ENCODE data around the gene CDC45.

Gene CDC45

DNA sequence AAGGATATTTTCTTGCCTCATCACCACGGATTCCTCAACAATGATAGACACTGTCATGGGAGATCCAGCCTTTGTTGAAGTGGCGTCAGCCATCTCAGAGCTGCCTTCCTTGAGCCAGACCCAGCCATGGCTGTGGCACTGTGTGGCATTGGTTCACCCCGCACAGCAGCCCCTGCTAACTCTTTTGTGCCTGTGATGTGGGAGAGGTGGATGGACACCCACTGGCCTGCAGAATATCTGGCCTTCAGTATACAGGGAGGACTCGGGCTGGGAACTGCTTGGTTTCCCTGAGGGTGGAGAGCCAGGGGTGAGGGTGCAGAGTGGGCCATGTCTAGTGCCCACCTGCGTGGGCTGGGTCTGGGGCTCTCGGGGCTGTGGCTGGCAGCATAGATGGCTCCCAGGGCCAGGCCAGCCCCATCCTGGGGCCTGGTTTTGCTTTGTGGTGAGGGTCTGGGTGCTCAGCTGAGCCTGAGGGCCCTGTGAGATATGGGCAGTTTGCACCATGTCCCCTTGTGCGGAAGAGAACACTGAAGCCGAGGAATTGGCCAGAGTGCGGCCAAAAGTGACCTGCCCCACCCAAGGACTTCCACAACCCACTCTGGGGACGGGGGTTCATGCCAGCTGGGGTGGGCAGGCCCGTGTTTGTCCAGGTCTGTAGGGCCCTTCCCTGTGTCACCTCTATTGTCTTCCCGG lies 38.3 kb downstream of the CDC45 start:
- H3K27me3 ChIP-seq (ENCODE audit: control insufficient read depth, low read length), result no peaks in the 10 kb centered on the region
- no peaks in the 10 kb centered on the region for H3K9me3 ChIP-seq (ENCODE audit: control insufficient read depth, insufficient read depth, low read length)
- H3K4me3 ChIP-seq (ENCODE audit: low read length), result no peak overlapping the region
- H3K4me2 ChIP-seq (ENCODE audit: low read length), result no peak overlapping the region
- peaks cover 57% of the 10 kb centered on the region for H3K36me3 ChIP-seq (ENCODE audit: control insufficient read depth, low read length)
- no peaks in the 10 kb centered on the region for H3K4me1 ChIP-seq (ENCODE audit: control insufficient read depth, low read length)
- TF ChIP-seq, protein P1, sequence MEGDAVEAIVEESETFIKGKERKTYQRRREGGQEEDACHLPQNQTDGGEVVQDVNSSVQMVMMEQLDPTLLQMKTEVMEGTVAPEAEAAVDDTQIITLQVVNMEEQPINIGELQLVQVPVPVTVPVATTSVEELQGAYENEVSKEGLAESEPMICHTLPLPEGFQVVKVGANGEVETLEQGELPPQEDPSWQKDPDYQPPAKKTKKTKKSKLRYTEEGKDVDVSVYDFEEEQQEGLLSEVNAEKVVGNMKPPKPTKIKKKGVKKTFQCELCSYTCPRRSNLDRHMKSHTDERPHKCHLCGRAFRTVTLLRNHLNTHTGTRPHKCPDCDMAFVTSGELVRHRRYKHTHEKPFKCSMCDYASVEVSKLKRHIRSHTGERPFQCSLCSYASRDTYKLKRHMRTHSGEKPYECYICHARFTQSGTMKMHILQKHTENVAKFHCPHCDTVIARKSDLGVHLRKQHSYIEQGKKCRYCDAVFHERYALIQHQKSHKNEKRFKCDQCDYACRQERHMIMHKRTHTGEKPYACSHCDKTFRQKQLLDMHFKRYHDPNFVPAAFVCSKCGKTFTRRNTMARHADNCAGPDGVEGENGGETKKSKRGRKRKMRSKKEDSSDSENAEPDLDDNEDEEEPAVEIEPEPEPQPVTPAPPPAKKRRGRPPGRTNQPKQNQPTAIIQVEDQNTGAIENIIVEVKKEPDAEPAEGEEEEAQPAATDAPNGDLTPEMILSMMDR (IDR thresholded peaks at IDR 0.05; ENCODE audit: low read depth, low read length, poor library complexity, severe bottlenecking), result no peak
- TF ChIP-seq EZH2phosphoT487 (IDR thresholded peaks at IDR 0.05; ENCODE audit: borderline replicate concordance, low read length), result no peak
- H3K27ac ChIP-seq (ENCODE audit: low read depth, low read length), result no peak overlapping the region
- no peaks in the 10 kb centered on the region for H4K20me1 ChIP-seq (ENCODE audit: control insufficient read depth, insufficient read depth, low read depth, low read length)
- H3K9me2 ChIP-seq (replicated peaks; ENCODE audit: control insufficient read depth, low read length), result no peaks in the 10 kb centered on the region
- H3K79me2 ChIP-seq (ENCODE audit: control insufficient read depth, low read length), result no peaks in the 10 kb centered on the region
- no peaks in the 10 kb centered on the region for H3F3A ChIP-seq (ENCODE audit: control insufficient read depth, insufficient read depth)

DNA sequence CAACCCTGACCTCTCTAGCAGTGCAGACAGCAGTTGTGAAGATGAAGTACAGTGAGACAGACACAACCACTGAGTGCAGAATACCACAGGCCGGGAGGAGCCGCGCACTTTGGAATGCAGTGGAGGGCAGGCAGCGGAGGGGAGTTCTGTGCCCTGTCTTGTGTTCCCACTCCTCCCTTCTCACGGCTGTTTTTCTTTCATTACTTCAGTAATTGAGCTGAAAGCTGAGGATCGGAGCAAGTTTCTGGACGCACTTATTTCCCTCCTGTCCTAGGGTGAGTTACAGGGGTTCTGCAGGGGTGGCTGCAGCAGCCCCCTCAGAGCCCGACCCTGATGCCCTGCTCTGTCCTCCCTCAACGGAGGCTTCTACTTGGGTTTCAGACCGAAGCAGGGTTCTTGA lies 38.9 kb downstream of the CDC45 start:
- H3K36me3 ChIP-seq (ENCODE audit: control insufficient read depth, low read length), result peaks cover 53% of the 10 kb centered on the region

DNA sequence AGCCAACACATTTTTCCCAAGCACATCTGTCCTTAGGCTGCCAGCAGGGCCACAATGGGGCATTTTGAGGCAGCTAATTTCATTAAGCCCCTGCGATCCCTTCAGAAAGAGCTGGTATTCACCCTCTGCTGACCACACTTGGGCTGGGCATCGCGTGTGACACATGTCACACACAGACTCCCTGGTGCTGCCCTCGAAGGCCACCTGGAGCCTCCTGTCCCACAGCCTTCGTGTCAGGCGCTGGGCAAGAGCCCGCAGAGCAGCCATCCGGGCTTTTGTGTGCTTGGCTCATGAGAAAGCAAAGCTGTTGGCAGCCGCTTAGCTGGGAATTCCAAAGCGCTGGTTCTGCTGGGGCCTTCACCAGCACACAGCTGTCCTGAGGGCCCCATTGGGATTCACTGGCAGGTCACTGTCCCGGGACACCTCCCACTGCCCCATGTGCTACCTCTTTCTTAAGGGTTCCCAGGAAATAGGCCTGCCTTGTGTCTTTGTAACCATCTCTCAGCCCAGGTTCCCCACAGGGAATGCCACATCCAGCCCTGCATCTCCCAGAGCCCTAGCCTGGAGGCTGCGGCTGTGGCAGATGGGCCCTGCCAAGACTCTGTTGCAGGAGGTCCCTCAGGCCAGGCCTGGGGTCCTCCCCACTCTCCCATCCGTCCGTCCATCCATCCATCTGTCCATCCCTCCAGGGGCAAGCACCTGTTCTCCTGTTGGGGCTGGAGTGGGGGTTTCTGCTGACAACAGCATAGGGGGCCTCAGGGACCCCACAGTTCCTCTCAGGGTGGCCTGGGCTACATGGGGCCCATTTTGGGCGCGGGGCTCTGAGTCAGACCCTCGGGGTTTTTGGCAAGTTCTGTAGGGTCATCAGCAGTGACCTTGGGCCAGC lies 39.6 kb downstream of the CDC45 start:
- Histone ChIP-seq H3K36me3 (ENCODE audit: control insufficient read depth, low read length) (peaks cover 47% of the 10 kb centered on the region), H3K27me3 (ENCODE audit: control insufficient read depth, low read length) (no peaks in the 10 kb centered on the region), H3K9me2 (replicated peaks; ENCODE audit: control insufficient read depth, low read length) (no peaks in the 10 kb centered on the region), H3K9me3 (ENCODE audit: control insufficient read depth, insufficient read depth, low read length) (no peaks in the 10 kb centered on the region), H3F3A (ENCODE audit: control insufficient read depth, insufficient read depth) (no peaks in the 10 kb centered on the region), H3K27ac (ENCODE audit: low read depth, low read length) (no peak overlapping the region), H4K20me1 (ENCODE audit: control insufficient read depth, insufficient read depth, low read depth, low read length) (no peaks in the 10 kb centered on the region), H3K4me3 (ENCODE audit: low read length) (no peak overlapping the region), H3K79me2 (ENCODE audit: control insufficient read depth, low read length) (no peaks in the 10 kb centered on the region), H3K4me2 (ENCODE audit: low read length) (no peak overlapping the region), H3K4me1 (ENCODE audit: control insufficient read depth, low read length) (no peaks in the 10 kb centered on the region)
- TF ChIP-seq EZH2phosphoT487 (IDR thresholded peaks at IDR 0.05; ENCODE audit: borderline replicate concordance, low read length), result no peak
- TF ChIP-seq, protein P1 (IDR thresholded peaks at IDR 0.05; ENCODE audit: low read depth, low read length, poor library complexity, severe bottlenecking), result no peak

More for the DNA sequence above, 38.9 kb downstream of the CDC45 start:
- Histone ChIP-seq H3K4me1 (ENCODE audit: control insufficient read depth, low read length) (no peaks in the 10 kb centered on the region), H3K27me3 (ENCODE audit: control insufficient read depth, low read length) (no peaks in the 10 kb centered on the region), H4K20me1 (ENCODE audit: control insufficient read depth, insufficient read depth, low read depth, low read length) (no peaks in the 10 kb centered on the region), H3K27ac (ENCODE audit: low read depth, low read length) (no peak overlapping the region), H3F3A (ENCODE audit: control insufficient read depth, insufficient read depth) (no peaks in the 10 kb centered on the region), H3K9me2 (replicated peaks; ENCODE audit: control insufficient read depth, low read length) (no peaks in the 10 kb centered on the region), H3K79me2 (ENCODE audit: control insufficient read depth, low read length) (no peaks in the 10 kb centered on the region), H3K4me2 (ENCODE audit: low read length) (no peak overlapping the region), H3K9me3 (ENCODE audit: control insufficient read depth, insufficient read depth, low read length) (no peaks in the 10 kb centered on the region), H3K4me3 (ENCODE audit: low read length) (no peak overlapping the region)
- no peak for TF ChIP-seq EZH2phosphoT487 (IDR thresholded peaks at IDR 0.05; ENCODE audit: borderline replicate concordance, low read length)

DNA sequence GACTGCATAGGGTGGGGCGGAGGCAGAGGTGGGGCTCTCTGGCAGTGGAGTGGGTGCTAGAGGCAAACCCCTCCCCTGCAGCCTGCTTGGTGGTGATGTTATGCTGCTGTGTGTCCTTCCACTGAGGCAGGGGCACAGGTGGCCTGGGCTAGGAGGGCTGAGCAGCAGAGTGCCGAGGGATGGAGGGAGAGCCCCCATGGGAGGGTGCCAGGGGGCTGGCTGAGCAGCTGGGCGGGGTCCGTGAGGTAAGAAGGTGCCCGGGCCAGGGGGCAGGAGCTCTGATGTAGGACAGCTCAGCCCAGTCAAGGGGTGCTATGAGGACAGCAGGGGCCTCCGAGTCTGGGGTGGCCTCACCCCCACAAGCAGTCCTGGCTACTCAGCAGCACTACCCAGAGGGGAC lies 40.3 kb downstream of the CDC45 start:
- Histone ChIP-seq H4K20me1 (ENCODE audit: control insufficient read depth, insufficient read depth, low read depth, low read length) (no peaks in the 10 kb centered on the region), H3K36me3 (ENCODE audit: control insufficient read depth, low read length) (peaks cover 40% of the 10 kb centered on the region), H3K9me3 (ENCODE audit: control insufficient read depth, insufficient read depth, low read length) (no peaks in the 10 kb centered on the region), H3K27ac (ENCODE audit: low read depth, low read length) (no peak overlapping the region), H3K9me2 (replicated peaks; ENCODE audit: control insufficient read depth, low read length) (no peaks in the 10 kb centered on the region), H3F3A (ENCODE audit: control insufficient read depth, insufficient read depth) (no peaks in the 10 kb centered on the region), H3K27me3 (ENCODE audit: control insufficient read depth, low read length) (no peaks in the 10 kb centered on the region), H3K79me2 (ENCODE audit: control insufficient read depth, low read length) (no peaks in the 10 kb centered on the region), H3K4me1 (ENCODE audit: control insufficient read depth, low read length) (no peaks in the 10 kb centered on the region), H3K4me3 (ENCODE audit: low read length) (no peak overlapping the region), H3K4me2 (ENCODE audit: low read length) (no peak overlapping the region)
- no peak for TF ChIP-seq EZH2phosphoT487 (IDR thresholded peaks at IDR 0.05; ENCODE audit: borderline replicate concordance, low read length)
- TF ChIP-seq, protein P1 (IDR thresholded peaks at IDR 0.05; ENCODE audit: low read depth, low read length, poor library complexity, severe bottlenecking), result no peak
